Measurements from ENCODE around the gene KRTAP9-1. TPM values are rescaled to one million over a fixed set of nuclear protein-coding genes. Genes with fewer than 3 reads are reported as not detected.

Gene KRTAP9-1
- total and polyA plus RNA-seq, 2 experiments from 2014 or later: not detected

DNA sequence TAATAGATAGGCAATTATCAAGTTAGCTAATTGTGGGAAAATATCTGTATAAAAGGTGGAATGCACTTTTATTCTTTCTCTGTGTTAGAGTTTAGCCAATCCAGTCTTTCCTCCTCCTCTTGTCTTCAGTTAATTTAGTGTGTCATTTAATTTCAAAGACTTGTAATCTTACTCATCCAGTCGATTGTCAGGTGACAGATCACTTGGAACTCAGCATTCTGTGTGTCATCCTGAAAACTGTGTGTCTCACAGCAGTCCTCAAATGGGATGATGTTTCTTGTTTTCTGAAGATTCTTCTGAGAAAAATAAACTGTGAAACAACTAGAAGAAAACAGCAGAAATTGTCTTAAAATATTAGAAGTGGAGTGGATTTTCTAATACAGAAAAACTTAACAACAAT, 4.7 kb upstream of the KRTAP9-1 start:
- Histone ChIP-seq H3K27me3 (peaks cover 4% of the 10 kb centered on the region), H3K9me3 (ENCODE audit: low read depth) (no peaks in the 10 kb centered on the region), H3K4me3 (no peak overlapping the region), H3K36me3 (no peaks in the 10 kb centered on the region), H3K4me1 (ENCODE audit: low read depth) (no peaks in the 10 kb centered on the region), H3K27ac (no peak overlapping the region)
- TF ChIP-seq, protein P1, sequence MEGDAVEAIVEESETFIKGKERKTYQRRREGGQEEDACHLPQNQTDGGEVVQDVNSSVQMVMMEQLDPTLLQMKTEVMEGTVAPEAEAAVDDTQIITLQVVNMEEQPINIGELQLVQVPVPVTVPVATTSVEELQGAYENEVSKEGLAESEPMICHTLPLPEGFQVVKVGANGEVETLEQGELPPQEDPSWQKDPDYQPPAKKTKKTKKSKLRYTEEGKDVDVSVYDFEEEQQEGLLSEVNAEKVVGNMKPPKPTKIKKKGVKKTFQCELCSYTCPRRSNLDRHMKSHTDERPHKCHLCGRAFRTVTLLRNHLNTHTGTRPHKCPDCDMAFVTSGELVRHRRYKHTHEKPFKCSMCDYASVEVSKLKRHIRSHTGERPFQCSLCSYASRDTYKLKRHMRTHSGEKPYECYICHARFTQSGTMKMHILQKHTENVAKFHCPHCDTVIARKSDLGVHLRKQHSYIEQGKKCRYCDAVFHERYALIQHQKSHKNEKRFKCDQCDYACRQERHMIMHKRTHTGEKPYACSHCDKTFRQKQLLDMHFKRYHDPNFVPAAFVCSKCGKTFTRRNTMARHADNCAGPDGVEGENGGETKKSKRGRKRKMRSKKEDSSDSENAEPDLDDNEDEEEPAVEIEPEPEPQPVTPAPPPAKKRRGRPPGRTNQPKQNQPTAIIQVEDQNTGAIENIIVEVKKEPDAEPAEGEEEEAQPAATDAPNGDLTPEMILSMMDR (IDR thresholded peaks at IDR 0.05; ENCODE audit: low read depth, low read length): no peak
- DNase-seq (ENCODE audit: low read depth in 1 of 2, low spot score in 1 of 2): no peak

DNA sequence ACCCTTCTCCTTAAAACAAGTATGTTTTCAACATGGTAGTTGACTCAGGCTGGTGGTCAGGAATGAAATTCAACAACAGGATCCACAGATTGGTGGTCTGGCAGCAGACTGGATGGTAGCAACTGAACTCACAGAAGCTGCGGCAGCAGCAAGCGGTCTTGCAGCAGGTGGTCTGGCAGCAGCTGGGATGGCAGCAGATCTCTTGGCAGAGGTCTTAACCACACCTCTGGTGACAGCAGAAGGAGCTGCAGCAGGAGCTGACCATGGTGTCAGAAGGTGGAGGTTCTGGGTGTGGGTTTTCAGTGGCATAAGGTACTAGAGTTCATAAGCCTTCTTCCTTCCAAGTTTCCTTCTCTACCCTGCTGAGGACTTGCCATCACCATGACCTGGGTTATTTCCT, 2.8 kb upstream of the KRTAP9-1 start:
- H3K9me3 ChIP-seq (ENCODE audit: low read depth): no peaks in the 10 kb centered on the region
- H3K27me3 ChIP-seq: peaks cover 17% of the 10 kb centered on the region
- H3K27ac ChIP-seq: no peak overlapping the region
- no peaks in the 10 kb centered on the region for H3K36me3 ChIP-seq
- no peak overlapping the region for H3K4me3 ChIP-seq
- H3K4me1 ChIP-seq (ENCODE audit: low read depth): no peaks in the 10 kb centered on the region
- TF ChIP-seq, protein P1 (IDR thresholded peaks at IDR 0.05; ENCODE audit: low read depth, low read length): no peak
- no peak for DNase-seq (ENCODE audit: low read depth in 1 of 2, low spot score in 1 of 2)

DNA sequence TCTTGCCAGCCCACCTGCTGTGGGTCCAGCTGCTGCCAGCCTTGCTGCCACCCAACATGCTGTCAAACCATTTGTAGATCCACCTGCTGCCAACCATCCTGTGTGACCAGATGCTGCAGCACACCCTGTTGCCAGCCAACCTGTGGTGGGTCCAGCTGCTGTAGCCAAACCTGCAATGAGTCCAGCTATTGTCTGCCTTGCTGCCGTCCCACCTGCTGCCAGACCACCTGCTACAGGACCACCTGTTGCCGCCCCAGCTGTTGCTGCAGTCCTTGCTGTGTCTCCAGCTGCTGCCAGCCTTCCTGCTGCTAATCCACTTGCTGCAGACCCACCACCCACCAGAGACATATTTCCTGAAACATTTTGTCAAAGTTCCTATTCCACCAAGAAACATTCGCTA, 641 bp downstream of the KRTAP9-1 start:
- no peak for DNase-seq (ENCODE audit: low read depth in 1 of 2, low spot score in 1 of 2)
- H3K9me3 ChIP-seq (ENCODE audit: low read depth): no peaks in the 10 kb centered on the region
- H3K36me3 ChIP-seq: no peaks in the 10 kb centered on the region
- no peaks in the 10 kb centered on the region for H3K4me1 ChIP-seq (ENCODE audit: low read depth)
- H3K27me3 ChIP-seq: peaks cover 17% of the 10 kb centered on the region
- no peak overlapping the region for H3K4me3 ChIP-seq
- TF ChIP-seq, protein P1 (IDR thresholded peaks at IDR 0.05; ENCODE audit: low read depth, low read length): no peak
- H3K27ac ChIP-seq: no peak overlapping the region

DNA sequence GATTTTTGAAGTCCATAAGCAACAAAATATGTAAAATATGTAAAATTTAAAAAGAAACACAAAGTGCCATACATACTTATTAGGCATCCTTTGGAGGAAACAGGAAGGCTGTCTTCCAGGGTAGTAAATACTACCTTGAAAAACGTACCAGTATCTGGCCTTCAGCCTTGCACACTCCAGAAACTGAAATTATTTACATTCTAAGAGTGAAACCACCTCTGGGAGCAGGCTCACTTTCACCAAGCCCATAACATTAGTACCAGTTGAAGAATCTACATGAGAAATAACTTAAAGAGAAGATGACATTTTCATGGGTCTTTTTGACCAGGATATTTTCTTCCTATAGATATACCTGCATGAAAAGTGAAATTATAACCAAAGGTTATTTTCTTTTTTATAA, 6.4 kb downstream of the KRTAP9-1 start:
- TF ChIP-seq, protein P1 (IDR thresholded peaks at IDR 0.05; ENCODE audit: low read depth, low read length): no peak
- Histone ChIP-seq H3K27me3 (peaks cover 3% of the 10 kb centered on the region), H3K4me1 (ENCODE audit: low read depth) (no peaks in the 10 kb centered on the region), H3K9me3 (ENCODE audit: low read depth) (no peaks in the 10 kb centered on the region), H3K4me3 (no peak overlapping the region), H3K27ac (no peak overlapping the region), H3K36me3 (no peaks in the 10 kb centered on the region)
- DNase-seq (ENCODE audit: low read depth in 1 of 2, low spot score in 1 of 2): no peak

DNA sequence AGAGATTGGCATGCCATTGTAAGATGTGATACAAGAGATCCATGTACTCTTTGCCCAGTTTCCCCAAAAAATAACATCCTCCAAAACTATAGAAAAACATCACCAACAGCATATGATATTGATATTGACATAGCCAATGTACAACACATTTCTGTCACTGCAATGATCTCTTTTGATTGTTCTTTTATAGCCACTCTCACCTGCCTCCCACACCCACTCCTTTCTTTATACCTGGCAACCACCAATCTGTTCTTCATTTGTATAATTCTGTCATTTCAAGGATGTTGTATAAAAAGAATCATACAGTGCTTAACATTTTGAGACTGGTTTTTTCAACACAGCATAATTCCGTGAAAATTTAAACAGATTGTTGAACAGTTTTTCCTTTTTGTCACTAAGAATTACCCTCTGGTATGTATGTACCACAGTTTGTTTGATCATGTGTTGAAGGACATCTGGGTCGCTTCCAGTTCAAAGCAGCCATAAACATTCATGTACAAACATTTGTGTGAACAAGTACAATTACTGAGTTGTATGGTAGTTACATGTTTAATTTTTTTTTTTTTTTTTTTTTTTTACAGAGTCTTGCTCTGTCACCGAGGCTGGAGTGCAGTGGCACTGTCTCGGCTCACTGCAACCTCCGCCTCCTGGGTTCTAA, 9.9 kb downstream of the KRTAP9-1 start:
- TF ChIP-seq, protein P1 (IDR thresholded peaks at IDR 0.05; ENCODE audit: low read depth, low read length): no peak
- H3K27me3 ChIP-seq: no peaks in the 10 kb centered on the region
- no peaks in the 10 kb centered on the region for H3K36me3 ChIP-seq
- H3K4me1 ChIP-seq (ENCODE audit: low read depth): no peaks in the 10 kb centered on the region
- H3K4me3 ChIP-seq: no peak overlapping the region
- no peak for DNase-seq (ENCODE audit: low read depth in 1 of 2, low spot score in 1 of 2)
- no peaks in the 10 kb centered on the region for H3K9me3 ChIP-seq (ENCODE audit: low read depth)
- no peak overlapping the region for H3K27ac ChIP-seq

Data from cardiac muscle cell (in vitro differentiated cells and primary cell).